GM21423 (cell line): ENCODE measurements around the gene RMP24.
A peak's percentile ranks its signal among the peaks of the same experiment; 100 is the strongest.
"Not testable (repeated sequence)": the region's sequence is repeated elsewhere in the genome, so short reads cannot be mapped to it uniquely, and the experiment has no call there.

Source experiments
- ATAC-seq: cut with Tn5 transposase; IDR thresholded peaks from one replicate; pipeline ENCODE4 v1.9.1; 2021; ENCODE audit warnings: mild to moderate bottlenecking, moderate library complexity; ENCODE audit not compliant: unreplicated experiment

The RMP24 gene

DNA sequence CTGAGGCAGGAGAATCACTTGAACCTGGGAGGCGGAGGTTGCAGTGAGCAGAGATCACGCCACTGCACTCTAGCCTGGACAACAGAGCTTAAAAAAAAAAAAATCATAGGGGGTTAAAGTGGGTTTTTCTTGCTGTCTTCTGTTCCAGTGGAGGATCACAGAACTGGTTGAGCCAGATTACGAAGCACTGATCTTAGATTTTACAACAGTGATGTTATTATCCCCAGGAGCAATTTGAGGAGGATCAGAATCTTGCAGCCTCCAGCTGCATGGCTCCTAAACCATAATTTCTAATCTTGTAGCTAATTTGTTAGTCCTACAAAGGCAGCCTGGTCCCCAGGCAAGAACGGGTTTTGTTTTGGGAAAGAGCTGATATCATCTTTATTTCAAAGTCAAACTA is 4.6 kb upstream of the RMP24 start:
- not testable (repeated sequence) for ATAC-seq

DNA sequence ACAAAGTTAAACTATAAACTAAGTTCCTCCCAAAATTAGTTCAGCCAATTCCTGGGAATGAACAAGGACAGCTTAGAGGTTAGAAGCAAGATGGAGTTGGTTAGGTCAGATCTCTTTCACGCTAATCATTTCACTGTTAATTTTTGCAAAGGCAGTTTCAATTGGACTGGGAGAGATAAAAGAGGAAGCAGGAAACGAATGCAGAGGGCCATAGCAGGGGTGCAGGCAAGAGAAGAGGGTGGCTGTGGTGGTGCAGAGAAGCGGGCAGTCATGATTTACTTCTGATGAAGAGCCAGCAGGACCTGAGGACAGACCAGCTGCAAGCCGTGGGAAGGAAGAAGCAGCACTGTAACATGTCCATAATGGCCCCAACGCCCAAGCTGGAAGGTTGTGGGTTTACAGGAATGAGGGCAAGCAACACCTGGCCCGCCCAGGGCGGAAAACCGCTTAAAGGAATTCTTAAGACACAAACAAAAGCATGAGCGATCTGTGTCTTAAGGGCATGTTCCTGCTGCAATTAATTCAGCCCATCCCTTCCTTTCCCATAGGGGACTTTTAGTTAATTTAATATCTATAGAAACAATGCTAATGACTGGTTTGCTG is 4.1 kb upstream of the RMP24 start:
- ATAC-seq: no peak

DNA sequence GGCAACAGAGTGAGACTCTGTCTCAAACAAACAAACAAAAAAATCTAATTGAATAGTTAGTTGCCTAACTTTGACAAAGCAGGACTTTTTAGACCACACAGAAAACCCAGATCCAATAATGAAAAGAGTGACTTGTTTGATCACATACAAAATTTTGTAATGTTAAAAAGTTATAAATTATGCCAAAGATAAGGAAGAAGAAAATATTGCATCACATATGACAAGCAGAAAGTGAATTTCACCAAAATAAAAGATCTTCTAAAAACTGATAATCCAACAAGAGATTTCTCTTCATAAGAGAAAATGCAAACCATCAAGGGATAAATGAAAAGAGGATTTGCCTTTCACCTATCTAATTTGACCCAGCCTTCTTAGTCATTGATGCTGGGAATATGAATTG is 2.8 kb upstream of the RMP24 start:
- ATAC-seq: no peak

DNA sequence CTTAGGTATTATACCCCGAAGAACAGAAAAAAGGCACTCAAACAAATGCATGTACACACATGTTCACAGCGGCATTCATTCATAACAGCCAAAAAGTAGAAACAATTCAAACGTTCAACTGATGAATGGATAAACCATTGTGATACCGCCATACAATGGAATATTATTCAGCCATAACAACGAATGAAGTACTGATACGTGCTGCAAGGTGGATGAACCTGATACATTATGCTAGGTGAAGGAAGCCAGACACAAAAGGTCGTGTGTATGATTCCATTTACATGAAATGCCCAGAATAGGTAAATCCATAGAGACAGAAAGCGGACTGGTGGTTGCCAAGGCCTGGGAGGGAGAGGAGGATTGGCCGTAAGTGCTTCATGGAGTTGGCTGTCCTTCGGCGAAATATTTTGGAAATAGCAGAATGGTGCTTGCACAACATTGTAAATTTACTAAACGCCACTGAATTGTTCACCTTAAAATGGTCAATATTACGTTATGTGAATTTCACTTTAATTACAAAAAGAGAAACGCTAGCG is 750 bp upstream of the RMP24 start:
- peak; percentile 3 for ATAC-seq

DNA sequence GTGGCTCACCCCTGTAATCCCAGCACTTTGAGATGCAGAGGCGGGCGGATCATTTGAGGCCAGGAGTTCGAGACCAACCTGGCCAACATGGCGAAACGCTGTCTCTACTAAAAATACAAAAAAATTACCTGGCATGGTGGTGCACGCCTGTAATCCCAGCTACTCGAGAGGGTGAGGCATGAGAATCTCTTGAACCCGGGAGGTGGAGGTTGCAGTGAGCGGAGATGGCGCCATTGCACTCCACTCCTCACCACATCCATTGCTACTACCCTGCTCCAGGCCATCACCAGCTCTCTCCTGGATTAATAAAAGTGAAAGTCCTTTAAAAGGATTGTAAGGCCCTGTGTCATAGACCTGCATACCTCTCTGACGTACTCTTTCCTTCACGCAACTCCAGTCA is 1.2 kb downstream of the RMP24 start:
- ATAC-seq: no peak

DNA sequence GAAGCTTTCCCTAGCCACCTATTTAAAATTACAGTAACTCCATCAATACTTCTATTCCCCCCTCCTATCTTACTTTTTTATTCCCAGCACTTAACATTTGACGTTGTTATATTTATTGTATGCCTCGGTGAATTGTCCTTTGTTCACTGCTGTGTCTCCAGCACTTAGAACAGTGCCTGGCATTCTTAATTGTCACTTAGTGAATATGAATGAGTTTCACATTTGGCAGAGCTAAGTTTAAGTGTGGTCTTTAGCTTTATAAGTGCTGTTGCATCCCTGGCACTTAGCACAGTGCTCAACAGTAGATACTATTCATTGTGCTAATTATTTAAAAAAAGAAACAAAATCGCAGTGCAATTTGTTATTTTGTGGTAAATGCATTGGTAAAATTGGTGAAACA is 1.7 kb downstream of the RMP24 start:
- ATAC-seq: no peak

DNA sequence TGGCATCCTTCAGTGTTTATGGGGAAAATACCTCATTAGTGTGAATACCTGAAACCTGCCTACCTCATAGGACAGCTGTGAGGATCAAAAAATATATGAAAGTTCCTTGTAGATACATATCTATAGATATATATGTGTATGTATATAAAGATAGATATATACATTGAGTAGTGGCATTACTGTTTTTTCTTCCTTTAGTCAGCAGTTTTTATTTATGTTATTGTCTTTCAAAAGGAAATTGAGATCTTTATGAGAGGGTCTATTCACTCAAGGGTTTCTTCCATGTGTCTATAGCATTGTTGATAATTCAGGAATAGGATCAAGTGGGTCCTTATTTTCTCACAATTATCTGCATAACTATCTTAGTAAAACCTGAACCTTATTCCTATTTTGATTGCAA is 6.6 kb downstream of the RMP24 start:
- ATAC-seq: no peak

DNA sequence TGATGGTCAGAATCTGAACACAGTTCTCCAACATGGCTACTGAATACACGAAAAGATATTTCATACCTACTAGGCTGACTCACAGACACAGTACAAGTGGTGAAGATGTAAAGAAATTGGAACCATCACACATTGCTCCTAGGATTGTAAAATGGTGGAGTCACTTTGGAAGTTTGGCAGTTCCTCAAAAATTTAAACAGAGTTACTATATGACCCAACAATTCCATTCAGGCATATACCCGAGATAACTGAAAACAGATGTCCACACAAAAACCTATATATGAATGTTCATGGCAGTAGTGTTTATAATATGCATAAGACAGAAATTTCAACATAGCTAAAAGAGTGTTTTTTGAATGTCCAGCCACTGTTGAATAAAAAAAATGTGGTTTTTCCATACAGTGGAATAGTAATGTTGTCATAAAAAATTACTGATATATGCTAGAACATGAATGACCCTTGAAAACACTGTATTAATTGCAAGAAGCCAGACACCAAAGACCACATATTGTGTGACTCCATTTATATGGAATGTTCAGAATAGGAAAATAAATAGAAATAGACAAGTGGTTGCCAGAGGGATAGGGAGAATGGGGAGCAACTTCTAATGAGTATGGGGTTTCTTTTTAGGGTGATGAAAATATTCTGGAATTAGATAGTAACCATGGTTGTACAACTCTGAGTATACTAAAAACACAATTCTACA is 10.1 kb downstream of the RMP24 start:
- ATAC-seq: no peak

DNA sequence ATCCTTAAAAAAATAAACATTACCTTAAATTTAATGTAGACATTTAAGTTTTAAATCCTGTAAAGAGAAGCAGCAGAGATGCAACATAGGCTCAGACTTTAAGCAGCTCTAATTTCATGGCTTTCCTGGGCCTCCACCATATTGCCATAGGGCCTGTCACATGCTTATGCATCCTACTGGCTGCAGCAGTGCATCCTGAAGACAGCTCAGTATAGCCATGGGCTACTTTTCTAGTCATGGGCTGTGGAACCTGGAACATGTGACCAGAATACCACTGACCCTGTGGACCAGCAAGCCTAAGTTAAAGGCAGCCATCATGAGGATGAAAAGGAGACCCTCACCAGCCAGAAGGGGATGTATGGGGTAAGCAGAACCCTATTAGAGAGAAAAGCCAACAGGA is 10.7 kb downstream of the RMP24 start:
- ATAC-seq: no peak

DNA sequence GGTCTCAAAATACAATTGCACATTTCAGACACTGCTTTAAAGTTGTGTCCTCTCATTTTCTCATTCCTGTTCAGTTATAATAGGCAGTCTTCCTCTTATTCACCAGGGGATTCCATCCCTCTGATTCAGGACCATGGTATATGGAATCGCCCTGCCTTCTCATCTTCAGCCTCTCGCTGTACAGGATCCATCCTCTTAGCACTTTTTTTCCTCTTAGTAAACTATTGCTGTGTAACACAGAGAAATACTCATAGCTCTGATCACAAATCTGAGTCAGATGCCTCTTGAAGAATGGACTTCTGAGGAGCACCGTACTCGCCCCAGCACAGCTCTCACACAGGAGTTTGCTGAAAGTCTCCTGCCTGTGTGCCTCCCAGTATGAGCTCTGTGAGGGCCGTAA is 11.3 kb downstream of the RMP24 start:
- ATAC-seq: no peak

DNA sequence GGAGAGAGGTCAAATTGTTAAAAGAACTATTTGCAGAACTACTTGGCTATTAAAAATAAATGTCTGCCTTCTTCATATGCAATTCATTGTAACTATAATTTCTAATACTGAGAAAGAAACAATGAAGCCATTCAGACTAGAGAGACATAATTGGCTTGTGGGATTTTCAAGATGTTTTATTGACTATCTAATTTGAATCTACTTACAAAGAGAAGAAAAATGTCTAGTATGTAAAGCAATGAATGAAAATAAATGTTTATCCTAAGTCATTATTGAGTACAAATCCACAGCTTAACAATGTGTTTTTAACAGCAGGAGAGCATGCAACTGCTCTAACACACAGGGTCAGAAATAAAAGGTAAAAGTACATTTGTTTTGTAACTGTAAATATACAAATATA is 19.2 kb downstream of the RMP24 start:
- no peak for ATAC-seq

DNA sequence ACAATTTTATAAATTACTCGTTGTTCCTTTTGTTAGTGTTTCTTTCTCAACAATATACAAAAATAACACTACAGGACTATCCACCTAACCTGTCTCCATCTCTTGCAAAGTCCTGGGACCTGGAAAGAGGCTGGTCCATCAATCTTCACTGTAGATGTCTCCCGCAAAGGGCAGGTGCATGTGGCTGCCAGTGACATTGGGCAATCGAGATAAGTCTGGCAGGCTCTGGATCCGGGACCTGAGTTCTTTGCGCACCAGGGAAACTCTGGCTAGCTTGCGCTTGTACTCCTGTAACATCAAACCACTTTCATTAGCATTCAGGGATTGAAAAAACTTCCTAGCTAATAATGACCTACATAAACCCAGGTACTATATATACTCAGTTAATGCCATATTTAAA is 20.5 kb downstream of the RMP24 start:
- no peak for ATAC-seq

DNA sequence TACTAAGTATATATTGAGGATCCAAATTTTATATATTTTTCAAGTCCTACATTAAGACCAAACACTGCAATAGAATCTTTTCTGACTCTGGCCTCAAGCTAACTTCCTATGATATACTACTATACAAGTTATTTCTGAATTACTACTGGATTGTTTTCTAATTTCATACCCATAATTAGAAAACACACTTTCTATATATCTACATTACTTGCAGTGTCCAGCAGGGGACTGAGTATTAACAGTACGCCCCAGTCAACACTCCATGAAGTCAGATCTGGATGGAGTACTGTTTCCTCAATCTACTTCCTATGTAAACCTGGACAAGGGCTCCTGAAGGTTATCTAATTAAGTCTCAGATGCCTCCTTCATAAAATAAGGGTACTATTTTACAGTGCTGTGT is 26.5 kb downstream of the RMP24 start:
- no peak for ATAC-seq

DNA sequence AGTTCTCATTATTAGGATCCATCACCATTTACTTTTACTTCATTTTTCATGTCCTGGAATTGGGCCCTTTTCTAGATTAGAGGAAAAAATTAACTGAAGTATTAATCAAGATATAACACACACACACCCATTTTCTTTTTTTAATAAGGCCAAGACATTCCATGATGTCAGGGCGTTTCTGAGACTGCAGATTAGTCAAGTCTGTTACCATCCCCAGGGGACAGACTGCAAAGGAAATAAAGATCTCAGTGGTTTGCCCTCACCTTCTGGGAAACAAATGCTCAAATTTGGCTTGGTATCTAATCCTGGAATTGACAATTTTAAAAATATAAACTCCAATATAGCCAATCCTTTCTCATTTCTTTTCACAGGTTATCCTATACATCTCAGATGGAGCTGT is 27.4 kb downstream of the RMP24 start:
- no peak for ATAC-seq

DNA sequence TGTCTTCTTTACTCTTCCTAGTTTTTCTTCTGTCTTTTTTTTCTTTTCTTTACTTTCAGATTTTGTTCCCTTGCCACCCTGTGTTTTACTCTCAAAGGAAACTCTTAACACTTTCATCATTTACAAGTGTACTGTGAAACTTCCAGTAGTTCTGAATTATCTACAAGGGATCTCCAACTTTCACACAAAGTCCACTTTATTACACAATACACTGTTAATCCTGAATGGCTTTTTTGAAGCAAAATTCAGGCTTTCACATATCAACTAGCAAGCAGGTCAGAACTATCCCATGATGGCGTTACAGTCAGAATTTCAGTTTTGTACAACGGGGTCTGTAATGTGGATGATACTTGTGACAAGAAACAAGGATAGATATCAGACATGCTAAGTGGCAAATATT is 34.5 kb downstream of the RMP24 start:
- ATAC-seq: no peak

DNA sequence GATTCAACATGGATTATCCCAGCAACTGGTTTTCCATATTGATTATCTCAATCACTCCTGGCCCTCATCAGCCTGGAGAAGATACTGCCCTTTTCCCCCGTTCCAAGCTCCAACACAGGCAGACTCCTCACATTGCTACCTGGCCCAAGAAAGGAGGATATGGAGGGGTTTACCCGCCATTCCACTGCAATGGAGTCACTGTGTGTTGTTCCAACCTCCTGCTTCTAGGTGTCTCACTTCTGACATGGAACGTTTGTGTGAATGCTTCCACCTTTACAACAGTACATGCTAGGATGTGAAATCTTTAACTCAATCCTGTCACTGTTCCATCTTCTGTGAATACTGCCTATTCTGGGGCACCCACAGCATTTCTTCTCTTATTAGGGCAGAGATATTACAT is 36.7 kb downstream of the RMP24 start:
- ATAC-seq: no peak

DNA sequence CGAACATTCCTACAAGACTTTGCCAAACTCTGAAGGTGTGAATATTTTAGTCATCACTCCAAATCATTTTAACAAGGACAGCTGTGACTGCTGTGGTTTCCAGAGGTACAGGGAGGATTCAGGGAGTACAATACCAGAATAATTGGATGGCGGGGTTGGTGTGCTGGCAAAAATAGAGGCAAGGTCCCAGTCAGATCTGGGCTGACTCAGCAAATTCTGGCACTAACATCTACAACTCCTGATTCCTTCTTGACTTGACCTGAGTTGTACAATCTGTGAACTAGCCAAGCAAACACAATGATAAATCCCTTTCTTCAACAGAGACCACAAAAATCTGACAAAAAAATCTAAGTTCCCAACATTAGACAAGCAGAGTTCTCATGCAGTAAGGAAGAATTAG is 40.4 kb downstream of the RMP24 start:
- no peak for ATAC-seq

DNA sequence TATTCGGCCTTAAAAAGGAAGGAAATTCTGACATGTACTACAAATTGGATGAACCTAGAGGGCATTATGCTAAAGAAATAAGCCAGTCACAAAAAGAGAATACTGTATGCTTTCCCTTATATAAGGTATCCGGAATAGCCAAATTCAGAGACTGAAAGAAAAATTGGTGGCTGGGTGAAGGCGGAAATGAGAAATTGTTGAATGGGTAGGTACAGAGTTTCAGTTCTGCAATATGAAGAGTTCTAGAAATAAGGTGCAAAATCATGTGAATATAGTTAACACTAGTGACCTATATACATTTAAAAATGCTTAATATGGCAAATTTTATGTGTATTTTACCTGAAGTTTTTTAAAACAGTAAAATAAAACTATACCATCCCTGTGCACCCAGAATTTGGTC is 43.1 kb downstream of the RMP24 start:
- ATAC-seq: peak; percentile 94

DNA sequence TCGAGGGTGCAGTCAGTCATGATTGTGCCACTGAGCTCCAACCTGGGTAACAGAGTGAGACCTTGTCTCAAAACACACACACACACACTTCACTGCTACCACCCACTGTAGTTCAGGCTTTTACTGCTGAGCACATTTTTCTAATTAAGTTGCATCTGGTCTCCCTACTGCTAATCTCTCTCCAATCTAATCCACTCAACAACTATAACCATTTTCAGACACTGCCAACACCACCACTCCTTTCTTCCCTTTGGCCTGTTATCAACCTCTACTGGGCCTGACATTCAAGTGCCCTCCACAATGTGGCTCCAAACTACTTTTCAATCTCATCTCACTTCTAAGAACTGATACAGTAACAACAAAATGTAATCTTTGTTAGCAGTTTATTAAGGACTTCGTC is 44.8 kb downstream of the RMP24 start:
- no peak for ATAC-seq

DNA sequence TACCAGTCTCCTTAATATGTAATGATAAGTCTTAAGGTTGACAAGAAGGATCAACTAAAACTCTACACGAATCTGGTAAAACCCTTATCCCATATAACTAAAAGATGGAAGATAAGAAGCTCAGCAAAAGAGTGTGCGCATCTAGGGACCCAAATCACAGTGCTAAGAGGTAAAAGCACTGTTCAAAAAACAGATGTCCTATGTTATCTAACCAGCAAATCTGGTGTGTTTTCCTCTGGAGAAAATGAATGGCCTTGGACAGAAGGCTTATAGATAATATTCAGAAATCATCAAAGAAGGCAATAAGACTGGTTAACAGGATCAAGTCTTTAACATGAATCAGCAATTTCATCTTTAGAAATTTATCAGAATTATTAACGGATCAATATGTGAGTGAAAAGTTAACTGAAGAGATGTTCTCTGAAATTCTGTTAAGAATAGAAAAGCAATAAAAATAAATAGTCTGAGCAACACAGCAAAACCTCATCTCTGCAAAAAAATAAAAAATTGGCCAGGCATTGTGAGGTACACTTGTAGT is 47.8 kb downstream of the RMP24 start:
- ATAC-seq: no peak

DNA sequence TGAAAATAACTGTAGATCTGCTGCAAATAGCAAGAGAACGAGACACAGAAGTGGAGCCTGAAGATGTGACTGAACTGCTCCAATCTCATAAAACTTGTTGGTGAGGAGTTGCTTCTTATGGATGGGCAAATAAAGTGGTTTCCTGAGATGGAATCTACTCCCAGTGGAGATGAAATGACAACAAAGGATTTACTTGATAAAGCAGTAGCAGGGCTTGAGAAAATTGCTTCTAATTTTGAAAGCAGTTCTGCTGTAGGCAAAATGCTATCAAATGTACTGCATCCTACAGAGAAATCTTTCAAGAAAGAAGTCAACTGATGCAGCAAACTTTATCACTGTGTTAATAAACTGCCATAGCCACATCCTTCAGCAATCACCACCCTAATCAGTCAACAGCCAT is 50.9 kb downstream of the RMP24 start:
- ATAC-seq: no peak

DNA sequence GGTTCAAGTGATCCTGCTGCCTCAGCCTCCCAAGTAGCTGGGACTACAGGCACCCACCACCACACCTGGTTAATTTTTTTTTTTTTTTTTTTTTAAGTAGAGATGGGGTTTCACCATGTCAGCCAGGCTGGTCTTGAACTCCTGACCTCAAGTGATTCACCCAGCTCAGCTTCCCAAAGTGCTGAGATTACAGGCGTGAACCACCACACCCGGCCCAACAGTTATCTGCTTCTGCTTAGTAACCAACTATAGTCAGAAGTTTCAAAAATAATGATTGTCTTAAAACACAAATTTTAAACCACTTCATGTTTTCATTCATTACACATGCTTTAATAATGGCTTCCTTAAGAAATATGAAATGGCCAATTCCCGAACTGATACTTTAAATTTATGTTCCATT is 51.8 kb downstream of the RMP24 start:
- ATAC-seq: not testable (repeated sequence)

DNA sequence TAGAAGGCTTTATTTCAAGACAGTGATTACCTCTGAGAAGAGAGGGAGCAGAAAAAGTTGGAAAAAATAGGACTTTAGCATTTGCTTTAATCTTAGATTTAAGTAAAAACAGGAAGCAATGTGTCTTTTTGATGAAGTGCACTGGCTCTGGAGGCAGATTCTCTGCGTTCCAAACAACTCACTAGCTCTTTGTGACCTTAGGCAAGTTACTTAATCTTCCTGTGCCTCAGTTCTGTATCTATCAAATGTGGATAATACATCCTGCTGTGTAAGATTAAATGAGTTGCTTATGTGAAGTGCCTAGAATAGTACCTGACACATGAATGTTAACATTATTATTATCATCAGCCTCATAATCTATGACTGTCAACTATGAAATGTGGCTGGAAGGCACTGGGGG is 52.5 kb downstream of the RMP24 start:
- ATAC-seq: no peak
